Right atrium auricular region (tissue), 2 donors: ENCODE data around the gene INPP4B. TPM values are rescaled to one million over a fixed set of nuclear protein-coding genes. Genes with fewer than 3 reads are reported as not detected.

Experiments used
- DNase-seq: peaks from one replicate; pipeline ENCODE4 v3.0.0-alpha.2; 2019; ENCODE audit warnings: low spot score
- H3K27ac ChIP-seq, 2 donors: fragments of 200-600 bp; sonication (generic); 1 replicate in 1 of 2; 2 replicates in 1 of 2; pipeline ENCODE4 v1.5.1; 2016 to 2019
- H3K27me3 ChIP-seq, 2 donors: fragments of 200-600 bp; sonication (generic); one replicate each; pipeline versions ENCODE4 v1.5.1 to v1.6.0; 2017 to 2019
- H3K36me3 ChIP-seq: fragments of 200-600 bp; sonication (generic); one replicate; pipeline ENCODE4 v1.5.1; 2016
- H3K4me1 ChIP-seq, 2 donors: fragments of 200-600 bp; sonication (generic); one replicate each; pipeline versions ENCODE4 v1.5.1 to v1.6.0; 2017 to 2019
- H3K4me3 ChIP-seq, 2 donors: fragments of 200-600 bp; sonication (generic); 1 replicate in 1 of 2; 2 replicates in 1 of 2; pipeline ENCODE4 v1.5.1; 2017 to 2019; ENCODE audit warnings: mild to moderate bottlenecking in 1 of 2, moderate library complexity in 1 of 2
- H3K9me3 ChIP-seq, 2 donors: fragments of 200-600 bp; sonication (generic); one replicate each; pipeline ENCODE4 v1.5.1; 2019
- CTCF ChIP-seq, 2 donors: fragments of 200-600 bp; sonication (generic); IDR thresholded peaks; one replicate each; pipeline ENCODE4 v1.5.1; 2019; ENCODE audit warnings: antibody characterized with exemption in 2 of 2
- total RNA-seq, 2 donors: library from RNA; depleted of rRNA; stranded (reverse); fragments of >200 nt; gene quantifications; one replicate each; pipeline ENCODE4 v1.1.0, GENCODE V29; 2016

The INPP4B gene
- total RNA-seq, 2 donors from 2014 or later: 14.8 to 15.3 TPM

GRCh38 chr4:142443469-142443868 lies 402.6 kb downstream of the INPP4B start:
- no peaks in the 10 kb centered on the region for H3K4me1 ChIP-seq
- no peak overlapping the region for H3K4me3 ChIP-seq
- no peak overlapping the region for H3K27ac ChIP-seq
- no peak for DNase-seq
- no peaks in the 10 kb centered on the region for H3K27me3 ChIP-seq
- H3K9me3 ChIP-seq: no peaks in the 10 kb centered on the region
- no peaks in the 10 kb centered on the region for H3K36me3 ChIP-seq
- no peak for TF ChIP-seq CTCF (IDR thresholded peaks at IDR 0.05)

GRCh38 chr4:142440093-142440492 lies 406.0 kb downstream of the INPP4B start:
- H3K9me3 ChIP-seq: no peaks in the 10 kb centered on the region
- DNase-seq: no peak
- H3K27me3 ChIP-seq: no peaks in the 10 kb centered on the region
- H3K27ac ChIP-seq: no peak overlapping the region
- no peak overlapping the region for H3K4me3 ChIP-seq
- H3K4me1 ChIP-seq: no peaks in the 10 kb centered on the region
- no peak for TF ChIP-seq CTCF (IDR thresholded peaks at IDR 0.05)
- no peaks in the 10 kb centered on the region for H3K36me3 ChIP-seq

GRCh38 chr4:142435599-142436235 lies 410.4 kb downstream of the INPP4B start:
- no peaks in the 10 kb centered on the region for H3K36me3 ChIP-seq
- H3K4me1 ChIP-seq: no peaks in the 10 kb centered on the region
- no peaks in the 10 kb centered on the region for H3K9me3 ChIP-seq
- H3K4me3 ChIP-seq: no peak overlapping the region
- TF ChIP-seq CTCF (IDR thresholded peaks at IDR 0.05): no peak
- no peak for DNase-seq
- H3K27ac ChIP-seq: no peak overlapping the region
- no peaks in the 10 kb centered on the region for H3K27me3 ChIP-seq

GRCh38 chr4:142434519-142435224 lies 411.4 kb downstream of the INPP4B start:
- Histone ChIP-seq H3K4me3 (no peak overlapping the region), H3K4me1 (no peaks in the 10 kb centered on the region), H3K36me3 (no peaks in the 10 kb centered on the region), H3K27me3 (no peaks in the 10 kb centered on the region), H3K27ac (no peak overlapping the region), H3K9me3 (no peaks in the 10 kb centered on the region)
- TF ChIP-seq CTCF (IDR thresholded peaks at IDR 0.05): no peak
- no peak for DNase-seq

- Histone ChIP-seq H3K27ac (no peak overlapping the region), H3K4me3 (no peak overlapping the region), H3K4me1 (no peaks in the 10 kb centered on the region), H3K36me3 (no peaks in the 10 kb centered on the region), H3K27me3 (no peaks in the 10 kb centered on the region), H3K9me3 (no peaks in the 10 kb centered on the region)
- TF ChIP-seq CTCF (IDR thresholded peaks at IDR 0.05): no peak
- no peak for DNase-seq
Measured at GRCh38 chr4:142428715-142429114, 417.4 kb downstream of the INPP4B start.
